Activated B cell treated with CpG ODN at 0.5 μM for 24 hours (primary cell): Measurements from ENCODE around the gene RBM48. TPM values are rescaled to one million over a fixed set of nuclear protein-coding genes. Genes with fewer than 3 reads are reported as not detected.
A peak's percentile ranks its signal among the peaks of the same experiment; 100 is the strongest.

Source experiments
- ATAC-seq: fragments of 200-7000 bp; cut with Tn5 transposase; one replicate; pipeline ENCODE4 v1.10.0; 2021; ENCODE audit warnings: low read depth, mild to moderate bottlenecking, moderate library complexity
- CTCF ChIA-PET: fragments of 350-600 bp; sonication (Branson Sonifier 250); formaldehyde crosslinking; loops from one replicate; lab custom pipeline; 2021; ENCODE audit warnings: antibody characterized with exemption; lab: Charles Lee
- POLR2A ChIA-PET: fragments of 350-600 bp; sonication (Branson Sonifier 250); formaldehyde crosslinking; loops from one replicate; lab custom pipeline; 2021; ENCODE audit warnings: antibody characterized with exemption; lab: Charles Lee
- DNase-seq: peaks from one replicate; pipeline ENCODE4 v3.0.0; 2022
- H3K27ac Mint-ChIP-seq: one replicate; pipeline ENCODE4 v1.8.0; 2020; ENCODE audit warnings: mixed read lengths
- H3K27me3 Mint-ChIP-seq: one replicate; pipeline ENCODE4 v1.8.0; 2021; ENCODE audit warnings: mixed read lengths
- H3K36me3 Mint-ChIP-seq: one replicate; pipeline ENCODE4 v1.8.0; 2021; ENCODE audit warnings: low read depth, mixed read lengths
- H3K4me1 Mint-ChIP-seq: one replicate; pipeline ENCODE4 v1.8.0; 2021; ENCODE audit warnings: mixed read lengths
- H3K4me3 Mint-ChIP-seq: one replicate; pipeline ENCODE4 v1.8.0; 2020; ENCODE audit warnings: mild to moderate bottlenecking, mixed read lengths
- H3K9me3 Mint-ChIP-seq: one replicate; pipeline ENCODE4 v1.8.0; 2020; ENCODE audit warnings: mixed read lengths
- CTCF ChIP-seq: fragments of 200-600 bp; IDR thresholded peaks from one replicate; pipeline ENCODE4 v1.8.0; 2022; ENCODE audit warnings: antibody characterized with exemption, mild to moderate bottlenecking
- intact Hi-C: fragments of 100-400 bp; cut with micrococcal nuclease; formaldehyde crosslinking; loops from one replicate; pipeline ENCODE4 v1.15.1; 2024
- total RNA-seq: library from RNA; stranded (reverse); gene quantifications from 2 replicates; pipeline ENCODE4 v1.2.3, GENCODE V29; 2022

Gene RBM48
- total RNA-seq, 1 donor from 2014 or later: 24.3 TPM

- Mint-ChIP-seq H3K4me3 (no peak overlapping the region), H3K27ac (no peak overlapping the region), H3K27me3 (no peaks in the 10 kb centered on the region), H3K36me3 (peaks cover 51% of the 10 kb centered on the region), H3K9me3 (no peaks in the 10 kb centered on the region), H3K4me1 (no peaks in the 10 kb centered on the region)
- intact Hi-C loops: no loop called here
- DNase-seq: no peak
- no peak for TF ChIP-seq CTCF
- POLR2A ChIA-PET: no interaction called here
- ATAC-seq: no peak
- CTCF ChIA-PET: no interaction called here
Measured at GRCh38 chr7:92560602-92561001, 32.0 kb downstream of the RBM48 start.

DNA sequence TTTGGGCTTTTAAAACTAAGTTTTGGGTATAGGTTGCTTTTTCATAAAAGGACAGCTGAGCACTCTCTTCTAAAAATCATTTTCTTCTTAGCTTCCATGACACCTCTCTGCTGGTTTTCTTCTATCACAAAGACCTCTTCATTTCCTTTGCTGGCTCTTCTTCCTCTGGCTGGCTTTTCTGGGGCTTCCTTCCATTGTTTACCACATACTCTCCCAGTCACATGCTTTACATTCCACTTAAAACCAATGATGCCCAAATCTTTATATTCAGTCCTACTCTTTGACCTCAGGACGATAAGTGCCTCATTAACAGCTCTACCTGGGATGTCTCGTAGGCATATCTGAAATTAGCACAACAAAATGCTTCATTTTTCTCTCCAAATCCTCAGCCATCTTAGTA is 34.8 kb downstream of the RBM48 start:
- Mint-ChIP-seq H3K36me3 (peaks cover 70% of the 10 kb centered on the region), H3K27ac (no peak overlapping the region), H3K27me3 (no peaks in the 10 kb centered on the region), H3K9me3 (no peaks in the 10 kb centered on the region), H3K4me3 (no peak overlapping the region), H3K4me1 (no peaks in the 10 kb centered on the region)
- intact Hi-C loops: no loop called here
- no peak for TF ChIP-seq CTCF
- DNase-seq: no peak
- ChIA-PET POLR2A (no interaction called here), CTCF (no interaction called here)
- no peak for ATAC-seq

- Mint-ChIP-seq H3K36me3 (peaks cover 78% of the 10 kb centered on the region), H3K4me1 (no peaks in the 10 kb centered on the region), H3K4me3 (no peak overlapping the region), H3K9me3 (no peaks in the 10 kb centered on the region), H3K27me3 (no peaks in the 10 kb centered on the region), H3K27ac (peak overlapping the region; percentile 16)
- TF ChIP-seq CTCF: no peak
- ATAC-seq (no peak), DNase-seq (no peak)
- intact Hi-C loops: no loop called here
- ChIA-PET CTCF (no interaction called here), POLR2A (no interaction called here)
Measured at GRCh38 chr7:92567460-92567859, 38.9 kb downstream of the RBM48 start.

DNA sequence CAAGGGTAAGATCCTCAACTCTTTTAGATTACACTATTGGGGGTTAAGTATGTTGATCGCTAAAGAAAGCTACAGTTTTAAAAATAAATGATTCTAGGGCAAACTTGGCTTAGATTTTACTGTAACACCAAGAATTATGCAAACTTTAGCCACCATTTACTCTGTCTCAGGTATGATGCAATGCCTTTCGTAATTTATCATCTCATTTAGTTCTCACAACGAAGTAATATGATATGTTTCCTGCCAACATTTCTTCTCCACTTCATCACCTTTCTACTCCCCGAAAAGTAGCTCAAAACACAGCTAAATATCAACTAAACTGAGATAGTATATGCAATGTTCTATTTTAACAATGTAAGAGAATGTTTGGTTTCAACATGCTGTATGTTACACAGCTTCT is 40.5 kb downstream of the RBM48 start:
- no peaks in the 10 kb centered on the region for H3K9me3 Mint-ChIP-seq
- ChIA-PET CTCF (no interaction called here), POLR2A (interaction anchor here (0.6 kb wide), 1 partner anchor 11 kb away, joined by 4 read pairs; no protein-coding TSS in a partner anchor)
- TF ChIP-seq CTCF: no peak
- H3K27ac Mint-ChIP-seq: no peak overlapping the region
- no peaks in the 10 kb centered on the region for H3K4me1 Mint-ChIP-seq
- no peaks in the 10 kb centered on the region for H3K27me3 Mint-ChIP-seq
- intact Hi-C loops: no loop called here
- H3K36me3 Mint-ChIP-seq: peaks cover 70% of the 10 kb centered on the region
- DNase-seq (no peak), ATAC-seq (no peak)
- H3K4me3 Mint-ChIP-seq: no peak overlapping the region

DNA sequence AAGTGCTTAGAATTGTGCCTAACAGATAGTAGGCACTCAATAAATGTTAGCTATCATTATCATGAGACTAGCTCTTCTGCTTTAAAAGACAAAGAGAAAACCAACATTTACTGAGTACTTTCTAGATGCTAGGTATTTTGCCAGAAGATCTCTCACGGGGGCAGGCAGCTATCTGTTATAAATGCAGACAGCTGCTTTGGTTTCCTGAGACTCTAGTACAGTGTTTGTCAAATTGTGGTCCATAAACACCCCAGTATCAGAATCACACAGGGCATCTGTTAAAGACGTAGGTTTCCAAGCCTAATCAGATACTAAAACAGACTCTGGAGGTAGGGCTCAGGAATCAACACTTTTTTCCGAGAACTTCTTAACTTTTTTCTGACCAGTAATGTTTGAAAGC is 47.7 kb downstream of the RBM48 start:
- Mint-ChIP-seq H3K27me3 (no peaks in the 10 kb centered on the region), H3K36me3 (peaks cover 71% of the 10 kb centered on the region), H3K27ac (no peak overlapping the region), H3K4me1 (no peaks in the 10 kb centered on the region), H3K9me3 (no peaks in the 10 kb centered on the region), H3K4me3 (no peak overlapping the region)
- no peak for TF ChIP-seq CTCF
- intact Hi-C loops: no loop called here
- DNase-seq (no peak), ATAC-seq (no peak)
- CTCF ChIA-PET: no interaction called here
- POLR2A ChIA-PET: no interaction called here
